Large intestine (tissue), 3 donors: ENCODE measurements around the gene TMCO4. TPM values are rescaled to one million over a fixed set of nuclear protein-coding genes. Genes with fewer than 3 reads are reported as not detected.

ENCODE experiments used
- DNase-seq, 2 donors: peaks; one replicate each; pipeline versions ENCODE4 v3.0.0 to v3.0.0-alpha.2; 2013
- H3K27ac ChIP-seq: one replicate; pipeline ENCODE4 v1.5.1; 2013; ENCODE audit warnings: low read length
- H3K27me3 ChIP-seq: 2 replicates; pipeline ENCODE4 v1.6.1; 2013; ENCODE audit warnings: low read length; ENCODE audit not compliant: control insufficient read depth, insufficient read depth
- H3K36me3 ChIP-seq: 2 replicates; pipeline ENCODE4 v1.6.1; 2013; ENCODE audit warnings: low read length; ENCODE audit not compliant: control insufficient read depth, insufficient read depth
- H3K4me1 ChIP-seq: one replicate; pipeline ENCODE4 v1.6.1; 2013; ENCODE audit warnings: low read length; ENCODE audit not compliant: control insufficient read depth, insufficient read depth
- H3K4me3 ChIP-seq: one replicate; pipeline ENCODE4 v1.5.1; 2013; ENCODE audit warnings: low read length
- H3K9me3 ChIP-seq: one replicate; pipeline ENCODE4 v1.6.1; 2013; ENCODE audit warnings: mild to moderate bottlenecking, low read depth, low read length, moderate library complexity; ENCODE audit not compliant: control insufficient read depth
- WGBS: methylation state at CpG from one replicate; pipeline ENCODE4 v1.1.5; 2013; ENCODE audit warnings: low lambda C conversion rate; ENCODE audit not compliant: insufficient coverage; 5-methylcytosine and 5-hydroxymethylcytosine counted together
- polyA plus RNA-seq: library from polyadenylated mRNA; unstranded; fragments of 120-200 nt; gene quantifications from one replicate; pipeline ENCODE4 v1.2.1, GENCODE V29; 2013

The TMCO4 gene
- polyA plus RNA-seq, 1 donor = 10.4 TPM

- no peaks in the 10 kb centered on the region for H3K27me3 ChIP-seq
- no peaks in the 10 kb centered on the region for H3K9me3 ChIP-seq
- H3K4me3 ChIP-seq = no peak overlapping the region
- peaks cover 2% of the 10 kb centered on the region for H3K36me3 ChIP-seq
- H3K4me1 ChIP-seq = peaks cover 19% of the 10 kb centered on the region
- H3K27ac ChIP-seq = peak overlapping the region; percentile 16
- 40% methylated on average over 1 of the region's 9 CpGs for WGBS
- DNase-seq = peak; percentile 40 to 77
Observed at GRCh38 chr1:19737104-19737825, 62.5 kb downstream of the TMCO4 start.

- Histone ChIP-seq H3K4me1 (peaks cover 19% of the 10 kb centered on the region), H3K9me3 (no peaks in the 10 kb centered on the region), H3K27ac (no peak overlapping the region), H3K4me3 (no peak overlapping the region), H3K36me3 (peaks cover 2% of the 10 kb centered on the region), H3K27me3 (no peaks in the 10 kb centered on the region)
- DNase-seq = no peak
- WGBS = 78% methylated on average over 1 of the region's 10 CpGs
Observed at GRCh38 chr1:19735440-19736127, 64.1 kb downstream of the TMCO4 start.

GRCh38 chr1:19734472-19734999, 65.2 kb downstream of the TMCO4 start:
- WGBS = no CpG with 5 or more reads among the region's 8 CpGs
- DNase-seq = no peak
- Histone ChIP-seq H3K27me3 (no peaks in the 10 kb centered on the region), H3K4me1 (peaks cover 19% of the 10 kb centered on the region), H3K9me3 (no peaks in the 10 kb centered on the region), H3K27ac (no peak overlapping the region), H3K4me3 (no peak overlapping the region), H3K36me3 (peaks cover 4% of the 10 kb centered on the region)

DNA sequence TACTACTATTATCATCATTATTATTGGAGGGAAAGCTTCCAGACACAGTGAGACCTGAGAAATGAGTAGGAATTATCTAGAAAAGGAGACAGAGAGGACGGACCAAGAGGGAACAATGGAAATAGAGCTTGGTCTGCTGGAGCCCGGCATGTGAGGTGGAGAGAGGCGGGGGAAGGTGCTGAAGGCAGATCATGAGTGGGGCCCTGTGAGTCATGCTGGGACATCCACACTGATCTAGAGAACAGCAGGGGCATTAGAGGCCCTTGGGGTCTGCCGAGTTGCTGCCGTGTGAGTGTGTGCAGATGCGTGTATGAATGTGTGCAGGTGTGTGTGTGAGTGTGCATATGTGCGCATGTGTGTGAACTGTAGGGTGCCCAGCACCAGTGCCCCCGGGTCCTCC, 65.7 kb downstream of the TMCO4 start:
- Histone ChIP-seq H3K4me1 (peaks cover 19% of the 10 kb centered on the region), H3K27me3 (no peaks in the 10 kb centered on the region), H3K36me3 (peaks cover 4% of the 10 kb centered on the region), H3K27ac (no peak overlapping the region), H3K4me3 (no peak overlapping the region), H3K9me3 (no peaks in the 10 kb centered on the region)
- no peak for DNase-seq
- no CpG with 5 or more reads among the region's 8 CpGs for WGBS

DNA sequence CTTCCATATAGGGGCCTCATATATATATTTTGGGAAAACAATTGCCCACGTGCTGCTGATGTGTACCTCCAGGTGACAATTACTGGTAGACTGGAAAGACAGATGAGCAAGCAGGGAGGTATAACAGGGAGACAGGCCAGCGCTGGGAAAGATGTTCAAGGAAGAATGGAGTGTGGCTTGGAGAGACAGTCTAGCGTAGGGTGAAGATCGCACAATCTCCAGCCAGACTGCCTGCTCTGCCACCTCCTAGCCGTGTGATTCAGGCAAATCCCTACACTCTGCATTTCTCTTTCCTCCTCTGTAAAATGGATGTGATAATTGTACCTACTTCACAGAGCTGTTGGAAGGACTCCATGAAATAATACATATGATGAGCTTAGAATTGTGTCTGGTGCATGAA, 66.1 kb downstream of the TMCO4 start:
- 100% methylated on average over 1 of the region's 5 CpGs for WGBS
- H3K27me3 ChIP-seq = no peaks in the 10 kb centered on the region
- H3K27ac ChIP-seq = no peak overlapping the region

DNA sequence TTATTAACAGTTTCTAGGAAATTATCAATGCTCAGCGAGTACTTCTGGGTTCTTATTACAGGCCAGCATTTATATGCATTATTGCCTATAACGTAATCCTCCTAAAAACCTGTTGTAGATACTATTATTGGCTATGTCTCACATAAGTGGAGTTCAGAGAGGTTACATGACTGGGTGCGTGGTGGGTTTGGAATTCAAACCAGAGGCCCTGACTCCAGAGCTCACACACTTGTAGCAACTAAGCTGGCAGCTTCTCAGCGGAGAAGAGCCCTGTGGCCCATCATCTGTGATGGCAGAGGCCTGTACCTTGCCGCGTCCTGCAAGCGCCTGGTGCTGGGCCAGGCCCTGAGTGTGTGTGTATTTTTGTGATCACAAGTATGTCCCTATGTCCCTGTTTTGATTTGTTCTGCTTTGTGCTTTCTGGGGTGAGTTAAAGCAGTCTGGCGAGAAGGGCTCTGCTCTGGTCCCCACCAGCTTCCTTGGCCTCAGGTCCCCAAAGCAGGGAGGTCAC, 68.3 kb downstream of the TMCO4 start:
- no peak overlapping the region for H3K4me3 ChIP-seq
- no peak overlapping the region for H3K27ac ChIP-seq
- no peaks in the 10 kb centered on the region for H3K27me3 ChIP-seq
- peaks cover 9% of the 10 kb centered on the region for H3K36me3 ChIP-seq
- no CpG with 5 or more reads among the region's 8 CpGs for WGBS
- H3K4me1 ChIP-seq = no peaks in the 10 kb centered on the region
- H3K9me3 ChIP-seq = no peaks in the 10 kb centered on the region
- DNase-seq = no peak

More for the DNA sequence above, 66.1 kb downstream of the TMCO4 start:
- H3K4me3 ChIP-seq = no peak overlapping the region
- peaks cover 4% of the 10 kb centered on the region for H3K36me3 ChIP-seq
- H3K4me1 ChIP-seq = peaks cover 19% of the 10 kb centered on the region
- no peaks in the 10 kb centered on the region for H3K9me3 ChIP-seq
- DNase-seq = no peak

- peaks cover 11% of the 10 kb centered on the region for H3K36me3 ChIP-seq
- no CpG with 5 or more reads among the region's 3 CpGs for WGBS
- H3K27ac ChIP-seq = no peak overlapping the region
Observed at GRCh38 chr1:19730793-19731192, 68.9 kb downstream of the TMCO4 start.

GRCh38 chr1:19730232-19730631, 69.5 kb downstream of the TMCO4 start:
- no peak overlapping the region for H3K4me3 ChIP-seq
- H3K27ac ChIP-seq = no peak overlapping the region
- no CpG with 5 or more reads among the region's 3 CpGs for WGBS
- H3K9me3 ChIP-seq = no peaks in the 10 kb centered on the region
- DNase-seq = no peak
- peaks cover 12% of the 10 kb centered on the region for H3K36me3 ChIP-seq
- H3K27me3 ChIP-seq = no peaks in the 10 kb centered on the region
- no peaks in the 10 kb centered on the region for H3K4me1 ChIP-seq

More at GRCh38 chr1:19730793-19731192, 68.9 kb downstream of the TMCO4 start:
- Histone ChIP-seq H3K9me3 (no peaks in the 10 kb centered on the region), H3K27me3 (no peaks in the 10 kb centered on the region), H3K4me3 (no peak overlapping the region), H3K4me1 (no peaks in the 10 kb centered on the region)
- no peak for DNase-seq

- no peak for DNase-seq
- Histone ChIP-seq H3K27me3 (no peaks in the 10 kb centered on the region), H3K36me3 (peaks cover 16% of the 10 kb centered on the region), H3K4me1 (no peaks in the 10 kb centered on the region), H3K27ac (no peak overlapping the region), H3K4me3 (no peak overlapping the region), H3K9me3 (no peaks in the 10 kb centered on the region)
- WGBS = no CpG with 5 or more reads among the region's 5 CpGs
Observed at GRCh38 chr1:19728413-19729145, 71.1 kb downstream of the TMCO4 start.

DNA sequence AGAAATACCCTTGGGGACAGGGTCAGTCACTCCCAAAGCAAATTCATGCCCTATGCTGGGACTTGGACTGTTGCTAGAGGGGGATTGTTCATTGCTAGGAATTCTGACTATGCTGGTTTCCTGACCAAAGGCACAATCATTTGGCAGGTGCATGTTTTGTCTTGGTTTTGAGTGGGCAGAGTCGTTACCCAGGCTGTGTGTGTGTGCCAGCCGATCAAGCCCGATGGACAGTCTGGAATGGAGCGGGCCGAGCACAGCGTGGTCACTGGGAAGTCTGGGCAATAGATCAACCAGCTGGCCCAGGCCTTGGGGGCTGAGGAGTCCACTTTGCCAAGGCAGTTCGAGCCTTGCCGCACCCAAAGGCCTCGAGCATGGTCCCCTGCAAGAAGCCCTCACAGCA, 74.1 kb downstream of the TMCO4 start:
- no peak for DNase-seq
- Histone ChIP-seq H3K27ac (no peak overlapping the region), H3K27me3 (no peaks in the 10 kb centered on the region), H3K36me3 (peaks cover 14% of the 10 kb centered on the region), H3K4me3 (no peak overlapping the region), H3K9me3 (no peaks in the 10 kb centered on the region), H3K4me1 (no peaks in the 10 kb centered on the region)
- WGBS = no CpG with 5 or more reads among the region's 9 CpGs
